ENCODE data around the gene SMC4.

The SMC4 gene

DNA sequence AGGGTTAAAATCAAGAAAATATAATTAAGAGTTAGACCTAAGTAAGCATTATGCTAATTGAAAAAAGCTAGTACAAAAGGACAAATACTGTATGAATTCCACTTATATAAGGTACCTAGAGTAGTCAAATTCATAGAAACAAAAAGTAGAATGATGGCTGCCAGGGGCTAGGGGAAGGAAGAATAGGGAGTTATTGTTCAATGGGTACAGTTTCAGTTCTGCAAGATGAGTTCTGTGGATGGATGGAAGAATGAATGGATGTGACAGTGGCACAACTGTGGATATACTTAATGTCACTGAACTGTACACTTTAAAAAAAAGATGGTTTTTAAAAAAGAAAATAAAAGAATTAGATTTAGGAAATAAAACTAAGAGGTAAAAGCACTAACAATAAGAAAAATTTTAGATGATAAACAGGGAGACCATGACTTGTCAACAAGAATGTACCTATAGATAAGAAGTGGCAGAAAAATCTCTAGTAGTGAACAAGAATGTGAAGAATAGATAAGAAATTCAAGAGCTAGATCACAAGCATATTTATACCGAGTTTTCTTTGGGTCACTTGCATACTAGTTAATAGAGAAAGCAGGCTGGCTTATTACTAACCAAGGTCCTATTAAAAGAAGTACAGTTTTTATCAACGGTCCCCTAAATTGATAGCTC is 6.0 kb upstream of the SMC4 start:
- TF ChIP-seq, protein P1, sequence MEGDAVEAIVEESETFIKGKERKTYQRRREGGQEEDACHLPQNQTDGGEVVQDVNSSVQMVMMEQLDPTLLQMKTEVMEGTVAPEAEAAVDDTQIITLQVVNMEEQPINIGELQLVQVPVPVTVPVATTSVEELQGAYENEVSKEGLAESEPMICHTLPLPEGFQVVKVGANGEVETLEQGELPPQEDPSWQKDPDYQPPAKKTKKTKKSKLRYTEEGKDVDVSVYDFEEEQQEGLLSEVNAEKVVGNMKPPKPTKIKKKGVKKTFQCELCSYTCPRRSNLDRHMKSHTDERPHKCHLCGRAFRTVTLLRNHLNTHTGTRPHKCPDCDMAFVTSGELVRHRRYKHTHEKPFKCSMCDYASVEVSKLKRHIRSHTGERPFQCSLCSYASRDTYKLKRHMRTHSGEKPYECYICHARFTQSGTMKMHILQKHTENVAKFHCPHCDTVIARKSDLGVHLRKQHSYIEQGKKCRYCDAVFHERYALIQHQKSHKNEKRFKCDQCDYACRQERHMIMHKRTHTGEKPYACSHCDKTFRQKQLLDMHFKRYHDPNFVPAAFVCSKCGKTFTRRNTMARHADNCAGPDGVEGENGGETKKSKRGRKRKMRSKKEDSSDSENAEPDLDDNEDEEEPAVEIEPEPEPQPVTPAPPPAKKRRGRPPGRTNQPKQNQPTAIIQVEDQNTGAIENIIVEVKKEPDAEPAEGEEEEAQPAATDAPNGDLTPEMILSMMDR (IDR thresholded peaks at IDR 0.05; ENCODE audit: control insufficient read depth, insufficient read depth, low read depth, low read length, missing control alignments): no peak
- no peak overlapping the region for H3K4me3 ChIP-seq (ENCODE audit: control insufficient read depth, low read depth, low read length)
- DNase-seq (ENCODE audit: low read depth): no peak

DNA sequence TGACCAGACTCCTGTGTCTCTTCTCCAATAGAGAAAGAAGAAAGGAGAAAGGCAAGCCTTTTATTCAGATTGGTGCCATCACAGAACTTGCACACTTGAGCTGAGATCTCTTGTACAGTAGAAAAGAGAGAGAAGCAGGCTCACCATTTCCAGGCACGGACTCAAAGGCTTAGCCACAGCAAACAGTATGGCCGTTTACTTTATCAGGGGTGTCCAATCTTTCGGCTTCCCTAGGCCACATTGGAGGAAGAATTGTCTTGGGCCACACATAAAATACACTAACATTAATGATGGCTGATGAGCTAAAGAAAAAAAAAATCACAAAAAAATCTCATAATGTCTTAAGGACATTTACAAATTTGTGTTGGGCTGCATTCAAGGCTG is 5.4 kb upstream of the SMC4 start:
- DNase-seq (ENCODE audit: low read depth): no peak

DNA sequence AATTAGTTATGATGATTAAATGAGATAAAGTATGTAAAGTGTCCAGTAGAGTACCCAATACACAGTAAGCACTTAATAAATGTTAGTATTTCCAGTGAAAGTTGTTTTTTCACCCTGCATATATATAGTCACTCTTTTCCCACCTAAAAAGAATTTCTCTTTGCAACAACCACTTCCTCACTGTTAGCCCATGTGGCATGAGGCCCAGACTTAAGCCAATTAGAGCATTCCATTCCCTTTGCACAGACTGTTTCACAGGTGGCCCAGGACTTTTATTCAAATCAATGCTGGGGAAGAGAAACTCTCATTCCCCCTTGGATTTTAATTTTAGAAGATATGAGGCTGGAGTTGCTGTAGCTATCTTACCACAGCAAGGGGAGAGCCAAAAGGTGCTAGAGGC is 4.2 kb upstream of the SMC4 start:
- peak; percentile 58 for DNase-seq (ENCODE audit: low read depth)
- TF ChIP-seq, protein P1 (IDR thresholded peaks at IDR 0.05; ENCODE audit: control insufficient read depth, insufficient read depth, low read depth, low read length, missing control alignments): no peak
- H3K4me3 ChIP-seq (ENCODE audit: control insufficient read depth, low read depth, low read length): no peak overlapping the region

More for the DNA sequence above, 5.4 kb upstream of the SMC4 start:
- H3K4me3 ChIP-seq (ENCODE audit: control insufficient read depth, low read depth, low read length): no peak overlapping the region
- TF ChIP-seq, protein P1 (IDR thresholded peaks at IDR 0.05; ENCODE audit: control insufficient read depth, insufficient read depth, low read depth, low read length, missing control alignments): no peak

DNA sequence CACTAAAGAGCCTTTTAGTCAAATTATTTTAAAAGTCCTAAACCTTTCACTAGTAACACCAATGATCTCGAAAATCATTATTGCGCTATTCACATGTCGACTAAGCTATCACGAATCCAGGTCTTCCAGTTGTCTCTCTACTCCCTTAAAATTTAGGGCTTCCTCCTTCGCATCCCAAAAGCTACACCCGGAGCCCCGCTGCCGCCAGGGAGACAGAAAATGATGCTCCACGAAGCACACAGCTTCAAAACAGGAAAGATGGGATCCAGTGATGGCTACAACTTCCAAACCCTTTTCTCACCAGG is 678 bp upstream of the SMC4 start:
- H3K4me3 ChIP-seq (ENCODE audit: control insufficient read depth, low read depth, low read length): peak overlapping the region; percentile 62
- DNase-seq (ENCODE audit: low read depth): no peak
- TF ChIP-seq, protein P1 (IDR thresholded peaks at IDR 0.05; ENCODE audit: control insufficient read depth, insufficient read depth, low read depth, low read length, missing control alignments): peak; percentile 3

DNA sequence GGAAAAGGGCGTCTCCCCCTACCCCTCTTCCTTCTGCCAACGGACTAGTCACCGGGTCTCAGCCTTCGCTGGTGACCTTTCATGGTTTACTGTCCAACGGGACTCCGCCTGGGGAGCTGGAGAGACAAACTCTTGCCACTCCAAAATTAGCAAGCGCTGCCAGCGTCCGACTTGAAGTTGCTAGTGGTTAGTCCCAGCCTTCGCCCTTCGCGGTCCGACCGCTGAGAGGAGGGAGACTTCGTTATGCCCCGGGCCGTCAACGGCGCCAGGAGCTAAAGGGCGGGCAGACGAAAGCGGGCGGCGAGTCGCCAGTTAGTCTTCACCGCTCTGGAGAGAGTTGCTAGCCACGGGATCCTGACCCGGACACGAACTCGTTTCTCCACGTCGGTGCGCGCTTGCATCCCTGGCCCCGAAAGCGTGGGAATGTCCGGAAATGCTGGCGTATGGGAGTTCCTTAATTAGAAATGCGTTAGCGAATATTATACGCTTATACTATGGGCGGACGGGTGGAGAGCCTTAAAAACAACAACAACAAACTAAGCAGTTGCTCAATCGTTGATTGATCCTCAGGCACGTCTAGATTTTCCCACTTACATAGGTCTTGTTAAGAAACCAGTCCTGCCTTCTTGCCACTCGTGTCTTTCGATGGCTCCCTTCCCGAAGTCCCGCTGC is 716 bp downstream of the SMC4 start:
- H3K4me3 ChIP-seq (ENCODE audit: control insufficient read depth, low read depth, low read length): peak overlapping the region; percentile 62
- TF ChIP-seq, protein P1 (IDR thresholded peaks at IDR 0.05; ENCODE audit: control insufficient read depth, insufficient read depth, low read depth, low read length, missing control alignments): no peak
- DNase-seq (ENCODE audit: low read depth): no peak

DNA sequence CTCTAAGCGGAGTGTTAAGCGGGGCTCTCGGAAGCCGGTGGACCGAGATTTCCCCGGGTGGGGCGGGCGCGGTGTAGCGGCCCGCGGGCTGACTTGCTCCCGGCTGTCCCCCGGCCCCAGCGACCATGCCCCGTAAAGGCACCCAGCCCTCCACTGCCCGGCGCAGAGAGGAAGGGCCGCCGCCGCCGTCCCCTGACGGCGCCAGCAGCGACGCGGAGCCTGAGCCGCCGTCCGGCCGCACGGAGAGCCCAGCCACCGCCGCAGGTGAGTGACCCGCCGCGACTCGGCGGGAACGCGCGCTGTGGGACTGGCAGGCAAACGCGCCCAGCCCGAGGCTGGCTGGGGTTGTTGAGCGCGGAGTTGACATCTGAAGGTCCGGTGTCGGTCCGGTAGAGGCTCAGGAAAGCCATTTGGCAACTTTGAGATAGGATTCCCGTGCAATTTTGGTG is 1.3 kb downstream of the SMC4 start:
- no peak for DNase-seq (ENCODE audit: low read depth)
- TF ChIP-seq, protein P1 (IDR thresholded peaks at IDR 0.05; ENCODE audit: control insufficient read depth, insufficient read depth, low read depth, low read length, missing control alignments): no peak
- peak overlapping the region; percentile 62 for H3K4me3 ChIP-seq (ENCODE audit: control insufficient read depth, low read depth, low read length)
